ENCODE results near the gene ARMC6. TPM values are rescaled to one million over a fixed set of nuclear protein-coding genes. Genes with fewer than 3 reads are reported as not detected.
"Not testable (repeated sequence)": the region's sequence is repeated elsewhere in the genome, so short reads cannot be mapped to it uniquely, and the experiment has no call there.

ARMC6 gene
- total RNA-seq, 1 experiment from 2014 or later = 77.1 TPM

- no peak for DNase-seq (ENCODE audit: low spot score)
Observed at GRCh38 chr19:19022380-19022961, 10.9 kb upstream of the ARMC6 start.

- not testable (repeated sequence) for DNase-seq (ENCODE audit: low spot score)
Observed at GRCh38 chr19:19023376-19023775, 10.0 kb upstream of the ARMC6 start.

- no peak for DNase-seq (ENCODE audit: low spot score)
Observed at GRCh38 chr19:19025861-19026260, 7.5 kb upstream of the ARMC6 start.

DNA sequence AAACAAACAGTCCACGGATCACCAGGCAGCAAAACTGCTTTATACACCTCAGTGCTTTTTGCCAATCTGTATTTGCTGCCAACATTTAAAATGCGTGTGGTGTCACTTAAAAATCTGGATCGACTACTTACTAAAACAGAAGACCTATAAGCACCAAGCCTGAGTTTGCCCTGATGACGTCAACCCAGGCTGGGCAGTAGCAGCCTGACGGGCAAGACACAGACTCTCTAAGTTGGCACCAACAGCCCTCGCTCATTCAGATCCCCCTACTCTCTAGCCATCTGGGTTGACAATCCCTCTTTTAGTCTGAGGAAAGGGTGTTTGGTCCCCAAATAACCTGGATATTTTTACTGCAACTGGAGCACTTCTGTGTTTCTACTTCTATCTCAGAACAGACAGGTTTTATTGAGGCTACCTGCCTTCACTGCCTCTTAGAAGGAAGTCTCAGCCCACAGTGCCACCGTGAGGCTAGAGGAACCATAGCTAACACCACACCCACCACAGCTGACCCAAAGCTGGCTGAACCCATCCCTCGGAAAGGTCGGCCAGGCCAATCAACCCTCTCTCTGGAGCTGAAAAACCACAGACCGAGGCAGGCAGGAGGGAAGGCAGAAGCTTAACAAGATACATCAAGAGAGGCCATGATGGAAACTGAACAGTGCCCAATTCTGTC is 7.0 kb upstream of the ARMC6 start:
- DNase-seq (ENCODE audit: low spot score) = no peak

GRCh38 chr19:19027228-19027627 is 6.2 kb upstream of the ARMC6 start:
- no peak for DNase-seq (ENCODE audit: low spot score)

DNA sequence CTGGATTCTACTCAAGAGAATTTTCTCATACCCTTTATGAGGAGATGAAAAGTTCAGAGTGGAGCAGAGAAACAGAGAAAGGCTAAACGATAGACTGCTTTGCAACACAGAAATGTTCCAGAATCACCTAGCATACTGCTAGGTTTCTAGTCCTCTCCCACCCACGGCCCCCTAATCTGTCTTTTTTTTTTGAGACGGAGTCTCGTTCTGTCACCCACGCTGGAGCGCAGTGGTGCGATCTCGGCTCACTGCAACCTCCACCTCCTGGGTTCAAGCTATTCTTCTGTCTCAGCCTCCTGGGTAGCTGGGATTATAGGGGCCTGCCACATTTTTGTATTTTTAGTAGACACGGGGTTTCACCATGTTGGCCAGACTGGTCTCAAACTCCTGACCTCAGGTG is 4.9 kb upstream of the ARMC6 start:
- no peak for DNase-seq (ENCODE audit: low spot score)

DNA sequence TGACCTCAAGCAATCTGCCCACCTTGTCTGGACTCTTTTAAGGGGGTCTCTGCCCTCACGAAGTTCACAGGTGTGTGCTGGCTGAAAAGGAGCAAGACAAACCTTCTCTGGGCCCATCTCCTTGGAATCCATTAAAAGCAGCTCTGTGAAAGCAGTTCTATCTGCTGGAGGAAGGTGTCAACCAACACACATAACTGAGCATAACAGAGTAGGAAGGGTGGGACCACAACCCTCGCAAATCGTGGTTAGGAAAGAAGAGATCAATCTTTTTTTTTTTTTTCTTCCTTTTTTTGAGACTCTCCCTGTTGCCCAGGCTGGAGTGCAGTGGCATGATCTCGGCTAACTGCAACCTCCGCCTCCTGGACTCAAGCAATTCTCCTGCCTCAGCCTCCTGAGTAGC is 1.5 kb upstream of the ARMC6 start:
- no peak for DNase-seq (ENCODE audit: low spot score)

DNA sequence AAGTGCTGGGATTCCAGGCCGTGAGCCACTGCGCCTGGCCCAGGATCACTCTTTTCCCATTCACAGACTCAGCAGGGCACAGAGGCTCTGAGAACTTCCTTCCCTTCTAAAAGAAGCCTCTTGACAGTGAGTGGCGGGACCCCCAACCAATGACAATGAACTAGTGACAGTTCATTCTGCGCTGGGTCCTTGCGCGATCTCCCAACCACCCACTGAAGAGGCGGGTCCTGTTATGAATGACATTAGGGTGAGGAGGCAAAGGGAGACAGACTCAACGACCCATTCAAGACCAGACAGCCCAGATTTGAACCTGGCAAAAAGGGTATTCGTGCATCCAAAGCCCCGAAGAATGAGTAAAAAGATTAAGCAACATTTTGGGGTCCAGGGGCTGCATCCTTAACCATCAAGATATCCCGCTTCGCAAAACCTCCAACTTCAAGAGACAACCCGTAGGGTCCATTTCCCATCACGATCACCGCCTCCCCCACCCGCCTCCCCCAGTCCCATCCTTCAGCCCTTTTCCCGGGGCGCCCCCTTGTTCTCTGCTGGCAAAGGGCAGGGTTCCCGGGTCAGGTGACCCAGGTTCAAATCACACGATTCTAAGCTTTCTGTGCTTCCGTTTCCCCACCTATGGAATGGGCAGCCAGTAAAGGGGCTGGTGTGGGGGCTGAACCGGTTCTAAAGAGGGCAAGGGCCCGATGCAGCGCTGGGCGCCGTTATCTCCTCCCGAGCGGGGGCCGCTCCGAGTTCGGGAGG is 805 bp upstream of the ARMC6 start:
- peak; percentile 95 for DNase-seq (ENCODE audit: low spot score)

- no peak for DNase-seq (ENCODE audit: low spot score)
Observed at GRCh38 chr19:19033176-19033425, 302 bp upstream of the ARMC6 start.

- DNase-seq (ENCODE audit: low spot score) = peak; percentile 90
Observed at GRCh38 chr19:19034204-19034624, 811 bp downstream of the ARMC6 start.

GRCh38 chr19:19039901-19040300 is 6.5 kb downstream of the ARMC6 start:
- DNase-seq (ENCODE audit: low spot score) = no peak

- no peak for DNase-seq (ENCODE audit: low spot score)
Observed at GRCh38 chr19:19040417-19040816, 7.0 kb downstream of the ARMC6 start.

DNA sequence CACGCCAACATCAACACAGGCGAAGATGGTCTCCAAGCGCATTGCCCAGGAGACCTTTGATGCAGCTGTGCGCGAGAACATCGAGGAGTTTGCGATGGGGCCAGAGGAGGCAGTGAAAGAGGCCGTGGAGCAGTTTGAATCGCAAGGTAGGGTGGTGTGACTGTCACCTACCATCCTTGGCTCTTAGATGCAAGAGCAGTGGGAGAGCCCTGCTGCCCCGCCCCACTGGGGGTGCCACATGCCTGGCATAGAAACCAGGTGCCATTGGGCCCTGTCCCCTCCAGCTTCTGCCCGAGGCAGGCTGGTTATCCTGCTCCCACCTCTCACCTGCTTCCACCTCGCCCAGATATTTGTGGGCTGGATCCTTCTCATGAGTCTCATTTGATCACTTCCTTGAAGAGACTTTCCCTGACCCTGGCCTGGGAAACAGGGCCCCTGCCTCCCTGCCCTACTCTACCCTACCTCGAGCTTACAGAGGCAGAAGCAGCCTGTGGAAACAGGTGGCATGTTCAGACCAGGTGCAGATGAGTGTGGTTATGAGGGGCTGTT is 9.4 kb downstream of the ARMC6 start:
- DNase-seq (ENCODE audit: low spot score) = no peak

- no peak for DNase-seq (ENCODE audit: low spot score)
Observed at GRCh38 chr19:19043481-19043880, 10.1 kb downstream of the ARMC6 start.

DNA sequence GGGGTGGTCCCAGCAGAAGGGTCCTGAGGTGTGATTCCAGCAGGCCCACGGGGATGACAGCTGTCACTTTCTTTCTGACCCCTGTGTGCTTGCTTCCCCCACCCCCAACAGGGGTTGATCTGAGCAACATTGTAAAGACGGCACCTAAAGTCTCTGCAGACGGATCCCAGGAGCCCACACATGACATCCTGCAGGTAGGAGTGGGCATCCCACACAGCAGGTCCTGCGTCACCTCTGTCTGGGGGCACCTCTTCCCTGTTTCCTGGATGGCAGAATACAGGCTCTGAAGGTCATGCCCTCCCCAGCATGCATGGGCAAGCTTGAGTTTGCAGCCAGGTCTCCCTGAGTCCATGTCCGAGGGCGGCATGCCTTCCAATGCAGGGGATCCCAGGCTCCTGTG is 10.5 kb downstream of the ARMC6 start:
- no peak for DNase-seq (ENCODE audit: low spot score)

DNA sequence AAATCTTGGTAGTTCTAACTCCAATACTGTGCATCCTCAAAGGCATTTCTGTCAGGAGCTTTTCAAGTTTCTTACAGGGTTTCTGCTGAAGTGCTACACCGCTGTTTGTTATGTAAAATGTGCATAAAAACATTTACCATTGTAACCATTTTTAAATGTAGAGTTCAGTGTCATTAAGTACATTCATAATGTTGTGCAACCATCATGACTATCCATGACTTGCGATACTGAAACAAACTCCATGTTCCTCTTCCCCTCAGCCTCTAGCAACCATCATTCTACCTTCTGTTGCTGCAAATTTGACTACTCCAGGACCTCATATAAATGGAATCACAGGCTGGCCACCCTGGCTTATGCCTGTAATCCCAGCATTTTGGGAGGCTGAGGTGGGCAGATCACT is 16.0 kb downstream of the ARMC6 start:
- no peak for DNase-seq (ENCODE audit: low spot score)

GRCh38 chr19:19050104-19050503 is 16.7 kb downstream of the ARMC6 start:
- DNase-seq (ENCODE audit: low spot score) = no peak

DNA sequence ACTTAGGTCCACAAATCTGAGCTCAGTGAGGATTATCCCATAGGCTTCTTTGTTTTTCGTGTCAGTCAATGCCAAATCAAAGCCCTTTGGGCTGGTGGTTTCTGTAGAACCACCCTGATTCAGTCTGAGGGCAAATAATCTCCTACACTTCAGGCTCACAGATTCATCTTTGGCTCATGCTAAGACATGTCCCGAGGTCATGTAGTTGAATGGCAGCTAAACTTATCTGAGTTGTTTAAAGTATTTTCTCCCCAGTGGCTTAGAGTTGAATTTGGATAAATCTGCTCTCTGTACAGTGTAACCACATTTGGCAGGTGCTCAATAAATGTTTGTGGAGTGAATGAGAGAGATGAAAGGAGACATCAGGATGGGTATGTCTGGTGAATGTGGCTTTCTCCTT is 17.3 kb downstream of the ARMC6 start:
- DNase-seq (ENCODE audit: low spot score) = no peak

- DNase-seq (ENCODE audit: low spot score) = no peak
Observed at GRCh38 chr19:19051478-19052213, 18.2 kb downstream of the ARMC6 start.

GRCh38 chr19:19052921-19053320 is 19.5 kb downstream of the ARMC6 start:
- DNase-seq (ENCODE audit: low spot score) = no peak

DNA sequence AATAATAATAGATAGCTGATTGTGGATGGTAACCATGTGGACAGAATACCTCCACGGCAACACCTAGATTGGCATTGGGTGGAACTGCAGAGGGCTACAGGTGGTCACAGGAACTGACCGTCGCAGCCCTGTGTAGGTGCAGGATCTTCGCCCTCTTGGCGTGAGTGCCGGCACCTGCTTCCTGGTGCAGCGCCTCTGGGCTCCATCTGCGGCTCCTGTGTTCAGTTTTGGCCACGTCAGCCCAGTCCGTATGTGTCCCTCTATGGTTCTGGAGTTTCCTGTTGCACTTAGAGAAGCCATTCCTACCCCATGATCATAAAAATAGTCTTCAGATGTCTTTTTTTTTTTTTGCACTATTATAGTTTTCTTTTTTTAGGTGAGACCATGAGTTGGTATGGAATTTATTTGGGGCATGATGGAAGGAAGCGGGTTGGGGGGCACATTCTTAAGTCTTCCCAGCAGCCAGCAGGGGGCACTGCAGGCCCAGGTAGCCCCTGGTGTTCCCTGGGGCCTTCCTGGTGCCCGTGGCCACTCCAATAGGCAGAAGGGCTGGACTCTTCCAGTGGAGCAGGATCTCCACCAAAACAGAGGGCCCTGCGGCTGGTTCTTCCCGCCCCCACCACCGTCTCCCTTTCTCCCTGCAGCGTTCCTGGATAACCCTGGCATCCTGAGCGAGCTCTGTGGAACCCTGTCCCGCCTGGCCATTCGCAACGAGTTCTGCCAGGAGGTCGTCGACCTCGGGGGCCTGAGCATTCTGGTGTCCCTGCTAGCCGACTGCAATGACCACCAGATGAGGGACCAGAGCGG is 20.3 kb downstream of the ARMC6 start:
- DNase-seq (ENCODE audit: low spot score) = peak; percentile 23
